Panc1 (cell line): Measurements from ENCODE around the gene MTHFR. TPM values are rescaled to one million over a fixed set of nuclear protein-coding genes. Genes with fewer than 3 reads are reported as not detected.

Experiments used
- ATAC-seq: fragments of 200-7000 bp; cut with Tn5 transposase; 2 replicates; pipeline ENCODE4 v1.9.1; 2020; ENCODE audit warnings: mild to moderate bottlenecking, moderate library complexity
- BruUV-seq: library from RNA; stranded (reverse); fragments of 400-500 nt; replicated peaks from 2 replicates; lab custom pipeline; 2021; lab: Mats Ljungman, UMichigan
- CTCF ChIA-PET: fragments of 300-600 bp; sonication (Branson Sonifier 250); formaldehyde crosslinking; loops from one replicate; lab custom pipeline; 2022; ENCODE audit warnings: antibody characterized with exemption; lab: Charles Lee
- POLR2A ChIA-PET: fragments of 300-600 bp; sonication (Branson Sonifier 250); formaldehyde crosslinking; loops from one replicate; lab custom pipeline; 2022; ENCODE audit warnings: antibody characterized with exemption; lab: Charles Lee
- DNase-seq: peaks from one replicate; pipeline ENCODE4 v3.0.0-alpha.2; 2010; ENCODE audit warnings: low read depth, low spot score
- H3K27ac ChIP-seq: 2 replicates; pipeline ENCODE4 v1.5.1; 2011; ENCODE audit warnings: mild to moderate bottlenecking, low read length, inconsistent platforms
- H3K27me3 ChIP-seq: fragments of 200-500 bp; sonication (Bioruptor generic); 2 replicates; pipeline ENCODE4 v1.6.0; 2014; ENCODE audit warnings: low read length, inconsistent platforms; ENCODE audit not compliant: control insufficient read depth, insufficient read depth
- H3K36me3 ChIP-seq: fragments of 200-500 bp; sonication (Bioruptor generic); 2 replicates; pipeline ENCODE4 v1.5.1; 2014; ENCODE audit warnings: inconsistent platforms, mild to moderate bottlenecking, low read length, moderate library complexity; ENCODE audit not compliant: control insufficient read depth, insufficient read depth
- H3K4me1 ChIP-seq: 2 replicates; pipeline ENCODE4 v1.5.1; 2011; ENCODE audit warnings: inconsistent platforms, mild to moderate bottlenecking, low read length, moderate library complexity; ENCODE audit not compliant: control insufficient read depth, insufficient read depth
- H3K4me3 ChIP-seq, 2 experiments: 2 replicates each; pipeline ENCODE4 v1.5.1; 2011 to 2012; ENCODE audit warnings: low read depth in 2 of 2, low read length in 2 of 2, mild to moderate bottlenecking in 2 of 2, inconsistent platforms in 1 of 2, moderate library complexity in 1 of 2
- H3K9me3 ChIP-seq: fragments of 200-500 bp; sonication (Bioruptor generic); 2 replicates; pipeline ENCODE4 v1.5.1; 2014; ENCODE audit warnings: low read depth, mild to moderate bottlenecking, inconsistent platforms, low read length, moderate library complexity; ENCODE audit not compliant: control insufficient read depth, insufficient read depth
- POLR2AphosphoS5 ChIP-seq: IDR thresholded peaks from 2 replicates; pipeline ENCODE4 v1.6.1; 2012; ENCODE audit warnings: mild to moderate bottlenecking, low read depth, low read length, moderate library complexity
- REST ChIP-seq, 2 experiments: IDR thresholded peaks; 2 replicates each; pipeline ENCODE4 v1.6.1; 2011 to 2012; ENCODE audit warnings: low read depth in 2 of 2, control low read depth in 1 of 2, low read length in 1 of 2, mild to moderate bottlenecking in 1 of 2, moderate library complexity in 1 of 2; ENCODE audit not compliant: insufficient read depth in 1 of 2
- SIN3A ChIP-seq: IDR thresholded peaks from 2 replicates; pipeline ENCODE4 v1.6.1; 2012; ENCODE audit warnings: low read depth, mild to moderate bottlenecking, low read length, moderate library complexity, borderline replicate concordance; ENCODE audit not compliant: insufficient read depth
- TCF7L2 ChIP-seq: IDR thresholded peaks from 2 replicates; pipeline ENCODE4 v1.6.1; 2011; ENCODE audit warnings: mild to moderate bottlenecking, low read depth, low read length, inconsistent platforms
- in situ Hi-C: cut with HindIII; loops from 2 replicates; pipeline ENCODE4 v1.10.0; 2016; ENCODE audit warnings: low sequenced_read_pairs, low pct_unique_long_range_greater_than_20kb
- intact Hi-C: fragments of 100-400 bp; cut with micrococcal nuclease; formaldehyde crosslinking; loops from one replicate; pipeline ENCODE4 v1.10.0; 2022; ENCODE audit not compliant: unreplicated experiment
- total RNA-seq: library from RNA; stranded (reverse); gene quantifications from one replicate; pipeline ENCODE4 v1.2.1, GENCODE V29; 2021; ENCODE audit not compliant: unreplicated experiment
- TF ChIP-seq, protein P1 (sequence below): fragments of 450-650 bp; IDR thresholded peaks from 2 replicates; pipeline ENCODE4 v1.5.1; 2017; ENCODE audit warnings: mild to moderate bottlenecking

The MTHFR gene
- total RNA-seq, 1 experiment from 2014 or later, result 37.4 TPM

DNA sequence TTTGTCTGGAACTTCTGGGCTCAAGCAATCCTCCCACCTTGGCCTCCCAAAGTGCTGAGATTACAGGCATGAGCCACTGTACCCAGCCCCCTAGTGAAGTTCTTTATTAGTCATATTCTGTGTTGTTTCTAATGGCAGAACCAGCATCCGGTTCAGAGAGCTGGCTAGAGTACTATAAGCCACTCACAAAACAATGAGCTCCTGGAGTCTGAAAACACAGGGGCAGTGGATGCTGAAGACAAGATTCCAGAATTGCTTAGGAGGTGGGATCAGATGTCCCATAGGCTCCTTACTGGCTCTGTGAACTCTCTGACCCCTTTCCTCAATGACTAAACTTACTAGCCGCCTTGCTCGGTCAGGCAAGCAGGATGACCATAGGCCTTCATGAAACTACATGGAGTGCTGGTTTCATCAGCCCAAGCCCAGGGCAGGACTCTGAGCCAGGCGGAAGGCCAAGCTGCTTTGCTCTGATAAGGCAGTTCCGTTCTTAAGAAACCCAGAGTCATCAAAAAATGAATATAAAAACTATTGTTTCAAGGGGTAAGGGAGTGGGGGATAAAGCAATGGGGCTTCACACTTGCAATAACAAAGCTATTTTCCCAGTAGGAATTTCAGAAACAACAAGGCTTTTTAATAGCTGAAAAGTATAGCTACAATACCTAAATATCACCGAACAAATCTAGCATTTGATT is 8.1 kb downstream of the MTHFR start:
- intact Hi-C loops, result no loop called here
- Histone ChIP-seq H3K9me3 (no peaks in the 10 kb centered on the region), H3K36me3 (no peaks in the 10 kb centered on the region; the same call in 1 of the 2 replicates), H3K4me3 (no peak overlapping the region), H3K4me1 (peaks cover 5% of the 10 kb centered on the region), H3K27ac (no peak overlapping the region), H3K27me3 (no peaks in the 10 kb centered on the region)
- POLR2A ChIA-PET, result no interaction called here
- ATAC-seq (no peak), DNase-seq (no peak)
- BruUV-seq, result no TSS peak
- CTCF ChIA-PET, result interaction anchor here (0.5 kb wide), 1 partner anchor 45 kb away, joined by 3 read pairs; no protein-coding TSS in a partner anchor
- no peak for TF ChIP-seq TCF7L2
- no peak for TF ChIP-seq REST (IDR thresholded peaks at IDR 0.05; ENCODE audit: insufficient read depth in 1 of 2, low read depth in 2 of 2, low read length in 1 of 2)
- in situ Hi-C loops, result no loop called here

DNA sequence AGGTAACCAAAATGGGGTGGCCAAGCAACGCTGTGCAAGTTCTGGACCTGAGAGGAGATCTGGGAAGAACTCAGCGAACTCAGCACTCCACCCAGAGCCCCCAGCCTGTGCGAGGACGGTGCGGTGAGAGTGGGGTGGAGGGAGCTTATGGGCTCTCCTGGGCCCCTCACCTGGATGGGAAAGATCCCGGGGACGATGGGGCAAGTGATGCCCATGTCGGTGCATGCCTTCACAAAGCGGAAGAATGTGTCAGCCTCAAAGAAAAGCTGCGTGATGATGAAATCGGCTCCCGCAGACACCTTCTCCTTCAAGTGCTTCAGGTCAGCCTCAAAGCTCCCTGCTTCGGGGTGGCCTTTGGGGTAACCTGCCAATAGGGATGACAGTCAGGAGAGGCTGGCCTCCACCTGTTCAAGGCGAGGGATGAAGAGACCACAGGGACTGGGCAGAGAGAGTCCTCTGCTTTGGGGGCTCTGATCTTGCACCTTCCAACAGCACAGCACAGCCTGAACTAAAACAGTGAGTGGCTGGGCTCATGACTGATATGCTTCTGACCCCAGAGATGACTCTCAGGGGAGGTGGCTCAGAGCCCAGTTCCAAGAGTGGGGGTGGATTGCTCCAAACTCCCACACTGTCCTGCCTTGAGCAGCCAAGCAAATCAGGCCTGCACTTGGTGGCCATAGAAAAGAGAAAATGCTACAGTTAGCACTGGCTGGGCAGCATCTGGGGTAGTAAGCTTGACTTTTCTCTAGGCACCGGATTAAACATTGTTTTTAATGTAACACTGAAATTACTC is 9.5 kb downstream of the MTHFR start:
- in situ Hi-C loops, result no loop called here
- BruUV-seq, result no TSS peak
- Histone ChIP-seq H3K27ac (no peak overlapping the region), H3K4me1 (no peaks in the 10 kb centered on the region), H3K9me3 (no peaks in the 10 kb centered on the region), H3K4me3 (no peak overlapping the region), H3K36me3 (no peaks in the 10 kb centered on the region), H3K27me3 (no peaks in the 10 kb centered on the region)
- intact Hi-C loops, result no loop called here
- no peak for TF ChIP-seq POLR2AphosphoS5
- TF ChIP-seq, protein P1, sequence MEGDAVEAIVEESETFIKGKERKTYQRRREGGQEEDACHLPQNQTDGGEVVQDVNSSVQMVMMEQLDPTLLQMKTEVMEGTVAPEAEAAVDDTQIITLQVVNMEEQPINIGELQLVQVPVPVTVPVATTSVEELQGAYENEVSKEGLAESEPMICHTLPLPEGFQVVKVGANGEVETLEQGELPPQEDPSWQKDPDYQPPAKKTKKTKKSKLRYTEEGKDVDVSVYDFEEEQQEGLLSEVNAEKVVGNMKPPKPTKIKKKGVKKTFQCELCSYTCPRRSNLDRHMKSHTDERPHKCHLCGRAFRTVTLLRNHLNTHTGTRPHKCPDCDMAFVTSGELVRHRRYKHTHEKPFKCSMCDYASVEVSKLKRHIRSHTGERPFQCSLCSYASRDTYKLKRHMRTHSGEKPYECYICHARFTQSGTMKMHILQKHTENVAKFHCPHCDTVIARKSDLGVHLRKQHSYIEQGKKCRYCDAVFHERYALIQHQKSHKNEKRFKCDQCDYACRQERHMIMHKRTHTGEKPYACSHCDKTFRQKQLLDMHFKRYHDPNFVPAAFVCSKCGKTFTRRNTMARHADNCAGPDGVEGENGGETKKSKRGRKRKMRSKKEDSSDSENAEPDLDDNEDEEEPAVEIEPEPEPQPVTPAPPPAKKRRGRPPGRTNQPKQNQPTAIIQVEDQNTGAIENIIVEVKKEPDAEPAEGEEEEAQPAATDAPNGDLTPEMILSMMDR, result no peak
- no peak for TF ChIP-seq REST (IDR thresholded peaks at IDR 0.05; ENCODE audit: insufficient read depth in 1 of 2, low read depth in 2 of 2, low read length in 1 of 2)
- no peak for TF ChIP-seq TCF7L2
- no peak for TF ChIP-seq SIN3A
- ChIA-PET CTCF (no interaction called here), POLR2A (no interaction called here)
- ATAC-seq, result no peak
- no peak for DNase-seq
